CD4-positive, CD25-positive, alpha-beta regulatory T cell (primary cell): Measurements from ENCODE around the gene NAGPA. TPM values are rescaled to one million over a fixed set of nuclear protein-coding genes. Genes with fewer than 3 reads are reported as not detected.

ENCODE experiments used
- ATAC-seq, 2 donors: fragments of 150-1000 bp; cut with Tn5 transposase; one replicate each; pipeline ENCODE4 v1.10.0; 2021; ENCODE audit warnings: low read depth in 2 of 2, moderate number of reproducible peaks in 2 of 2, moderate library complexity in 1 of 2
- DNase-seq, 3 donors: peaks; one replicate each; pipeline versions ENCODE4 v3.0.0 to v3.0.0-alpha.2; 2012 to 2022; ENCODE audit warnings: mixed read lengths in 1 of 3
- H3K27ac ChIP-seq: one replicate; pipeline ENCODE4 v1.7.0; 2013; ENCODE audit warnings: mild to moderate bottlenecking, low read length; ENCODE audit not compliant: insufficient read depth, poor library complexity, severe bottlenecking
- H3K27me3 ChIP-seq: one replicate; pipeline ENCODE4 v1.7.0; 2013; ENCODE audit warnings: low read length; ENCODE audit not compliant: control insufficient read depth, insufficient read depth
- H3K36me3 ChIP-seq: one replicate; pipeline ENCODE4 v1.7.0; 2013; ENCODE audit warnings: mild to moderate bottlenecking, low read length, moderate library complexity; ENCODE audit not compliant: control insufficient read depth, insufficient read depth
- H3K4me1 ChIP-seq: 2 replicates; pipeline ENCODE4 v1.7.0; 2013; ENCODE audit warnings: mild to moderate bottlenecking, low read length; ENCODE audit not compliant: insufficient read depth, control insufficient read depth, poor library complexity, severe bottlenecking
- H3K4me3 ChIP-seq: one replicate; pipeline ENCODE4 v1.7.0; 2013; ENCODE audit warnings: low read depth, mild to moderate bottlenecking, low read length, moderate library complexity
- H3K9me3 ChIP-seq, 2 experiments: 1 replicate in 1 of 2; 2 replicates in 1 of 2; pipeline ENCODE4 v1.7.0; 2013; ENCODE audit warnings: low read length in 2 of 2, mild to moderate bottlenecking in 1 of 2, moderate library complexity in 1 of 2; ENCODE audit not compliant: control insufficient read depth in 2 of 2
- H3K27ac Mint-ChIP-seq, 3 donors: one replicate each; pipeline ENCODE4 v1.8.0; 2020 to 2022; ENCODE audit warnings: mild to moderate bottlenecking in 3 of 3, mixed read lengths in 3 of 3, moderate library complexity in 2 of 3
- H3K27me3 Mint-ChIP-seq: one replicate; pipeline ENCODE4 v1.8.0; 2022; ENCODE audit warnings: mild to moderate bottlenecking, mixed read lengths
- H3K36me3 Mint-ChIP-seq: one replicate; pipeline ENCODE4 v1.8.0; 2020; ENCODE audit warnings: mixed read lengths
- H3K4me1 Mint-ChIP-seq, 4 donors: one replicate each; pipeline ENCODE4 v1.8.0; 2020 to 2022; ENCODE audit warnings: mixed read lengths in 4 of 4, mild to moderate bottlenecking in 1 of 4
- H3K4me3 Mint-ChIP-seq, 4 donors: one replicate each; pipeline ENCODE4 v1.8.0; 2020 to 2022; ENCODE audit warnings: mild to moderate bottlenecking in 4 of 4, mixed read lengths in 4 of 4, moderate library complexity in 3 of 4
- H3K9me3 Mint-ChIP-seq, 7 donors: one replicate each; pipeline ENCODE4 v1.8.0; 2020 to 2022; ENCODE audit warnings: mixed read lengths in 7 of 7, mild to moderate bottlenecking in 3 of 7, moderate library complexity in 2 of 7
- polyA plus RNA-seq, 4 donors: library from polyadenylated mRNA; unstranded; fragments of 300-500 nt; fragmentation: Illumina TruSeq; gene quantifications; one replicate each; pipeline ENCODE4 v1.2.3, GENCODE V29; 2021
- total RNA-seq: library from RNA; stranded (reverse); gene quantifications from one replicate; pipeline ENCODE4 v1.2.3, GENCODE V29; 2022

The NAGPA gene
- total and polyA plus RNA-seq, 5 donors from 2014 or later: 23.7 to 37.5 (median 33.0) TPM

DNA sequence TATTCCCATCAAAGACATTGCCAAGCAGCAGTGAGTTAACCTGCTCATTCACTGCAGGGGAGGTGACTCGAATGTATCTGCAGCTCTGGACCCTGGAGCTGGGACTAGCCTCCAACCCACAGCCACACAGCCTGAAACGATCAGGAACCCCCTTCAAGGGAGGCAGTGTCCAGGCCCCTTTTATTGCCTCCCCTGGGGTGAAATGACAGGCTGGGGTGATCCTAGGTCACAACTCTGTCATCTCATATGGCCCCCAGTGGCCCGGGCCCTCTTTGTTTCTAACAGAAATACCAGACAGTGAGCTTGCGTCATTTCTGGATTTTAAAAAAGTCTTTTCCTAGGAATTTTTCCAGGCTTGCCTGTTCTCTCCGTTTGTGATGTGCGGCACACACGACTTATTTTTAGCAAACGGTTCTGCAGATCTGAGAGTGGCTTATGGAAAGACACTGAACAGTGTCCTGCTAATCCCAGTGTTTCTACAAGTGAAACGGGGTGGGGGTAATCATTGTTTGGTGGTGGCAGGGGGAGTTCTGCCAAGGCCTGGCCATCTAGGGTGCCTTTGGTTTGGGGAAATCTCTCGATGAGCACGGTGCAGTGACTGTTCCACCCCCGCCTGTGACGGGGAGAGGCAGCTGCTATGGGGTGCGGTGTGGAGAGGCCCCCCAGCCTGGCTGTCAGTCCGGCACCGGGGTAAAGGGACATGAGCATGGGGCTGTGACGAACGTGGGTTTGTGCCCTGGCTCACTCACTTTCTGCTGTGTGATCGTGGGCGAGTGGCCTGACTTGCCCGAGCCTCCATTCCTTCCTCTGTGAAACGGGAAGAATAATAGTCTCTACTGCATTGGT lies 27.2 kb downstream of the NAGPA start:
- H3K27me3 ChIP-seq: no peaks in the 10 kb centered on the region
- Mint-ChIP-seq H3K4me1 (no peaks in the 10 kb centered on the region), H3K36me3 (no peaks in the 10 kb centered on the region), H3K27ac (no peak overlapping the region), H3K9me3 (no peaks in the 10 kb centered on the region), H3K4me3 (no peak overlapping the region), H3K27me3 (no peaks in the 10 kb centered on the region)
- no peaks in the 10 kb centered on the region for H3K9me3 ChIP-seq
- H3K27ac ChIP-seq: no peak overlapping the region
- no peak overlapping the region for H3K4me3 ChIP-seq
- H3K36me3 ChIP-seq: no peaks in the 10 kb centered on the region
- no peaks in the 10 kb centered on the region for H3K4me1 ChIP-seq
- no peak for ATAC-seq
- DNase-seq: no peak

DNA sequence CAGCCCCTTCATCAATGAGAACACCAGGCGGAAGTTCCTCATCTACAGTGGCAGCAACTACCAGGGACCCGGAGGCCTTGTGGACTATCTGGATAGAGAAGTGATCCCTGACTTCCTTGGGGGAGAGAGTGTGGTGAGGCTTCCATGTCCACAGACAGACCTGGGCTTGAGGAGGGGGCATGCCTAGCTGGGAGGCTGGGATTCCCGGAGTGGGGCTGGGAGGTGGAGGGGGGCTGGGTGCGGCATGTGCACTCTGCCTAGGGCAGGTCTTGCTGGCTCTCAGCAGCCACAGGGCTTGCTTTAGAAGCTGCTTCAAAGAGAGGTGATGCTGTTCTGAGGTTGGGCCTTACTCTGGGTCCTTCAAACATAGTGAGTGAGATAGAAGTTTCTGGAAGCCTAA lies 27.8 kb downstream of the NAGPA start:
- H3K27ac ChIP-seq: no peak overlapping the region
- no peaks in the 10 kb centered on the region for H3K36me3 Mint-ChIP-seq
- no peak overlapping the region for H3K4me3 Mint-ChIP-seq

DNA sequence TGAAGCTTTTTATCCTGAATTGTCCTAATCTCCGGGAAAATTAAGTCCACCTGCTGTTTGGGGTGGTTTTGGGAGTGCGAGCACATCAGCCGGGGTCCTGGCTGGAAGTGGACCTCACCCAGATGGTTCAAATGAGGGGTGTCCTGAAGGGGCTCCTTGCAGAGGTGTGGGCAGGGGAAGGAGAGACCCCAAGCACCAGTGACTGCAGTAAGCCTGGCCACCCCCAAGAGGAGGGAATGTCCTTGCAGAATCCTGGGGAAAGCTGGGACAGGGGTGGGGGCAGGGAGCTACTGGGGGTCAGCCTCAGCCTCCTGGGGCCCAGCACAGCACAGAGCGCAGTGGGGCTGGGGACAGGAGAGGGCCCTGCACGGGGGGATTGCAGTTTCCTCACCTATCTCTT lies 29.4 kb downstream of the NAGPA start:
- H3K27me3 Mint-ChIP-seq: no peaks in the 10 kb centered on the region
- H3K27ac Mint-ChIP-seq: no peak overlapping the region
- no peak overlapping the region for H3K4me3 Mint-ChIP-seq
- H3K4me1 Mint-ChIP-seq: no peaks in the 10 kb centered on the region
- ATAC-seq (no peak), DNase-seq (no peak)
- H3K9me3 Mint-ChIP-seq: no peaks in the 10 kb centered on the region
- no peak overlapping the region for H3K27ac ChIP-seq
- no peaks in the 10 kb centered on the region for H3K36me3 Mint-ChIP-seq
- H3K9me3 ChIP-seq: no peaks in the 10 kb centered on the region
- H3K4me3 ChIP-seq: no peak overlapping the region
- H3K4me1 ChIP-seq: no peaks in the 10 kb centered on the region
- H3K36me3 ChIP-seq: no peaks in the 10 kb centered on the region
- H3K27me3 ChIP-seq: no peaks in the 10 kb centered on the region

More for the DNA sequence above, 27.8 kb downstream of the NAGPA start:
- Histone ChIP-seq H3K4me1 (no peaks in the 10 kb centered on the region), H3K9me3 (no peaks in the 10 kb centered on the region), H3K4me3 (no peak overlapping the region), H3K36me3 (no peaks in the 10 kb centered on the region), H3K27me3 (no peaks in the 10 kb centered on the region)
- ATAC-seq (no peak), DNase-seq (no peak)
- H3K4me1 Mint-ChIP-seq: no peaks in the 10 kb centered on the region
- H3K27ac Mint-ChIP-seq: no peak overlapping the region
- no peaks in the 10 kb centered on the region for H3K9me3 Mint-ChIP-seq
- no peaks in the 10 kb centered on the region for H3K27me3 Mint-ChIP-seq

DNA sequence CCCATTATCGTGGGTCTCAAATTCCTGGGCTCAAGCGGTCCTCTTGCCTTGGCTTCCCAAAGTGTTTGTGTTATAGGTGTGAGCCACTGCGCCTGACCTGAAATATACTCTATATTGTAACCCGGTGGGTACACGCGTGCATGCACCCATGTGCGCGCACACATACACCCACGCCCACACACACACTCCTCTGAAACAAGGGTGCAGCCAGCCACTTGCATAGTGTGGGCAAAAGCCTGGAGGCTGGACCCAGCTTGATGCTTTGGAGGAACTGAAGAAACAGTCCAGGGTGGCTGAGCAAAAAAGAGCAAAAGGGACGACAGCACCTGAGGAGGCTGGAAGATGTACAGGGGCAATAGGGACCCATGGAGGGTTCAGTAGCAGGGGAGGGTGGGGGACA lies 29.9 kb downstream of the NAGPA start:
- H3K4me1 Mint-ChIP-seq: no peaks in the 10 kb centered on the region
- H3K36me3 Mint-ChIP-seq: no peaks in the 10 kb centered on the region

DNA sequence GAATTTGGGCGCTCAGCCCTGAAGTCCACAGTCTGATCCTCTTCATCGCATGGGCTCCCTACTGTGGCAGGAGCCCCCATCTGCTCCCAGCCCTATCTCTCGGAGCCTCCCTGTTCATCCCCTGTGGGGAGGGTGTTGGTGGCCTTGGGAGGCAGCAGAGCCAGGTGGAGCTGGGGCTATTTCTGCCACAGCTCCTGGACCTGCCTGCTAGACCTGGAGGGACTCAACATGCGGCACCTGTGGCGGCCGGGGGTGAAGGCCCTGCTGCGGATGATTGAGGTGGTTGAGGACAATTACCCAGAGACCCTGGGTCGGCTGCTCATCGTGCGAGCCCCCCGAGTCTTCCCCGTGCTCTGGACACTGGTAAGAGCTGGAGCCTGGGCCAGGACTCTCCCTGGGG lies 30.5 kb downstream of the NAGPA start:
- Mint-ChIP-seq H3K4me3 (no peak overlapping the region), H3K27ac (no peak overlapping the region), H3K36me3 (no peaks in the 10 kb centered on the region), H3K9me3 (no peaks in the 10 kb centered on the region), H3K4me1 (no peaks in the 10 kb centered on the region), H3K27me3 (no peaks in the 10 kb centered on the region)
- no peak overlapping the region for H3K27ac ChIP-seq
- no peaks in the 10 kb centered on the region for H3K27me3 ChIP-seq
- H3K36me3 ChIP-seq: no peaks in the 10 kb centered on the region
- DNase-seq (no peak), ATAC-seq (no peak)
- H3K9me3 ChIP-seq: no peaks in the 10 kb centered on the region
- no peak overlapping the region for H3K4me3 ChIP-seq
- H3K4me1 ChIP-seq: no peaks in the 10 kb centered on the region

More for the DNA sequence above, 29.9 kb downstream of the NAGPA start:
- DNase-seq (no peak), ATAC-seq (no peak)
- Mint-ChIP-seq H3K4me3 (no peak overlapping the region), H3K27ac (peak overlapping the region in 1 of 3 donors; percentile 20), H3K9me3 (no peaks in the 10 kb centered on the region), H3K27me3 (no peaks in the 10 kb centered on the region)
- H3K4me1 ChIP-seq: no peaks in the 10 kb centered on the region
- no peak overlapping the region for H3K4me3 ChIP-seq
- no peak overlapping the region for H3K27ac ChIP-seq
- H3K9me3 ChIP-seq: no peaks in the 10 kb centered on the region
- no peaks in the 10 kb centered on the region for H3K27me3 ChIP-seq
- no peaks in the 10 kb centered on the region for H3K36me3 ChIP-seq

DNA sequence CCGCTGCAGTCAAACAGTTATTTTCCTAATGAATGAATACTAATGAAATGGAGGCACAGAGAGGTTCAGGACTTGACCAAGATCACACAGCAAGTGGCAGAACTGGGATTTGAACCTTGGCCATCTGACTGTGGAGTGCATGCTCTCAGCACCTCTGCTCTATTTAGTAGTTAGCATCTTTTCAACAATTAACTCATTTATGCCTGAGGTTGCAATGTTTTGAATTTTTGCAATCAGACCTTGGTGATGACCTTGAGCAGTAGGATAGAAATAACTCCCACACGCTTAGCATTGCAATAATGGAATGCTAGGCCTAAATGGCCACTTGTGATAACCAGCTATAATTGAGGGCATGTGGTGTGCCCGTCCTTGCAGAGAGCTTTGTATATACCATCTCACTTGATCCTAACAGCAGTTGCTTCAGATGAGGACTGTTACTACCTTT lies 31.0 kb downstream of the NAGPA start:
- Histone ChIP-seq H3K4me1 (no peaks in the 10 kb centered on the region), H3K9me3 (no peaks in the 10 kb centered on the region), H3K27ac (no peak overlapping the region), H3K4me3 (no peak overlapping the region), H3K27me3 (no peaks in the 10 kb centered on the region), H3K36me3 (no peaks in the 10 kb centered on the region)
- Mint-ChIP-seq H3K36me3 (no peaks in the 10 kb centered on the region), H3K9me3 (no peaks in the 10 kb centered on the region), H3K27me3 (no peaks in the 10 kb centered on the region), H3K27ac (no peak overlapping the region), H3K4me1 (no peaks in the 10 kb centered on the region), H3K4me3 (no peak overlapping the region)
- DNase-seq: no peak
- no peak for ATAC-seq

DNA sequence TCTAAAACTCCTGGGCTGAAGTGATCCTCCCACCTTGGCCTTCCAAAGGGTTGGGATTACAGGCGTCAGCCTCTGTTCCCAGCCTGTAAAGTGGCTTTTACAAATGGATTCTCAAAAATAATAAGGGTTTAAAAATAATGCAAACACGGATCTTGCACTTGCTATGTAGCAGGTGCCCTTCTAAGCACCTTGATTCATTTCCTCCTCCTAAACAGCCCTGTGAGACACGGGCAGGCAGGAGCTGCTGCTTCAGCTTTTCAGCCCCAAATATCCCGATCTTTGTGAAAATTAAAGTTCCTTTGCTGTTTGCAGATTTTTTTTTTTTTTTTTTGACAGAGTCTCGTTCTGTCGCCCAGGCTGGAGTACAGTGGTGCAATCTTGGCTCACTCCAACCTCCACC lies 31.7 kb downstream of the NAGPA start:
- H3K27ac ChIP-seq: no peak overlapping the region
- DNase-seq: no peak
- no peaks in the 10 kb centered on the region for H3K36me3 ChIP-seq
- no peaks in the 10 kb centered on the region for H3K27me3 ChIP-seq
- no peaks in the 10 kb centered on the region for H3K9me3 ChIP-seq
- Mint-ChIP-seq H3K4me3 (no peak overlapping the region), H3K9me3 (no peaks in the 10 kb centered on the region), H3K4me1 (no peaks in the 10 kb centered on the region), H3K27ac (no peak overlapping the region), H3K36me3 (no peaks in the 10 kb centered on the region), H3K27me3 (no peaks in the 10 kb centered on the region)
- H3K4me1 ChIP-seq: no peaks in the 10 kb centered on the region
- H3K4me3 ChIP-seq: no peak overlapping the region
- no peak for ATAC-seq

DNA sequence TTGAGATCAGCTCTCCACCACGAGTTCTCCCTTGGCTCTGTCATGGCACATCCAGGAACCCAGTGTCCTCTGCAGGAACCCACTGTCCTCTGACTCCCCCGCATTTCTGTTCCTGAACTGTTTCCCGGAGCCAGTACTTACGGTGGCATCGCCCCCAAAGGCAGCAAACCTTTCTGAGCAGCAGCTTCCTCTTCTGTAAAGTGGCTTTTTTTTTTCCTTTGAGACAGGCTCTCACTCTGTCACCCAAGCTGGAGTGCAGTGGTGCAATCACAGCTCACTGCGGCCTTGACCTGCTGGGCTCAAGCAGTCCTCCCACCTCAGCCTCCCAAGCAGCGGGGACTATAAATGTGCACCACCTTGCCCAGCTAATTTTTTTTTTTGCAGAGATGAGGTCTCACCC lies 32.2 kb downstream of the NAGPA start:
- no peaks in the 10 kb centered on the region for H3K27me3 ChIP-seq
- Mint-ChIP-seq H3K27ac (no peak overlapping the region), H3K9me3 (no peaks in the 10 kb centered on the region), H3K4me3 (no peak overlapping the region), H3K4me1 (no peaks in the 10 kb centered on the region), H3K27me3 (peaks cover 4% of the 10 kb centered on the region), H3K36me3 (no peaks in the 10 kb centered on the region)
- no peaks in the 10 kb centered on the region for H3K9me3 ChIP-seq
- ATAC-seq (no peak), DNase-seq (no peak)
- no peak overlapping the region for H3K27ac ChIP-seq
- H3K4me1 ChIP-seq: no peaks in the 10 kb centered on the region
- H3K4me3 ChIP-seq: no peak overlapping the region
- H3K36me3 ChIP-seq: no peaks in the 10 kb centered on the region
